Right hindlimb (tissue), 1 donor: ENCODE measurements around the gene PLEKHM3.

ENCODE experiments used
- DNase-seq: peaks from one replicate; pipeline ENCODE4 v3.0.0-alpha.2; 2018

PLEKHM3 gene

GRCh38 chr2:207778298-207778882 lies 246.9 kb downstream of the PLEKHM3 start:
- no peak for DNase-seq

- no peak for DNase-seq
These were observed 248.2 kb downstream of the PLEKHM3 start for GRCh38 chr2:207777124-207777523.

DNA sequence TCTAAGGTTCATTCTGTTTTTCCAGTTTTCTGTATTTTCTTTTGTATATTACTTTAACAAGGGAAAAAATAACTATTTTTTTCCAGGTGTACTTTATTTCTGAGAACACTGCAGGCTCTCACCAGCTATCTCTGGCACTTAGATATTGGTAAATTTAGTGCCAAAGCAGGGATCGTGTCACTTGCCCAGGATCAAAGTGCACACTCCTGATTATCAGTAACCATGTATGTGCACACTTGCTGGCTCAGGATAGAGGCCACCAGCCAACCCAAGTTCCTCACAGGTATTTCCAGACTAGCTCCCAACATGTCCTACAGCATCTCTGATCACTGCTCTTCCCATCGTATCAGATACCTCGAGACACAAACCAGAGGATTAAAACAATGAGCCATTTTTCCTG lies 249.9 kb downstream of the PLEKHM3 start:
- no peak for DNase-seq

DNA sequence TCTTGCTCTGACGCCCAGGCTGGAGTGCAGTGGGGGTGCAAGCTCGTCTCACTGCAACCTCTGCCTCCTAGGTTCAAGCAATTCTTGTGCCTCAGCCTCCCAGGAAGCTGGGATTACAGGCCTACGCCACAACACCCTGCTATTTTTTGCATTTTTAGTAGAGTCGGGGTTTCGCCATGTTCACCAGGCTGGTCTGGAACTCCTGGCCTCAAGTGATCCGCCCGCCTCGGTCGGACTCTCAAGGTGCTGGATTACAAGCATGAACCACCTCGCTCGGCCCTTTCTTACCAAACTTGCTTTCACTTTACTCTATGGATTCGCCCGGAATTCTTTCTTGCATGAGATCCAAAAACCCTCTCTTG lies 252.5 kb downstream of the PLEKHM3 start:
- no peak for DNase-seq

- DNase-seq = no peak
These were observed 253.1 kb downstream of the PLEKHM3 start for GRCh38 chr2:207772081-207772843.

GRCh38 chr2:207771421-207771820 lies 253.9 kb downstream of the PLEKHM3 start:
- DNase-seq = no peak
